ENCODE measurements around the gene TRIP6.

TRIP6 gene

DNA sequence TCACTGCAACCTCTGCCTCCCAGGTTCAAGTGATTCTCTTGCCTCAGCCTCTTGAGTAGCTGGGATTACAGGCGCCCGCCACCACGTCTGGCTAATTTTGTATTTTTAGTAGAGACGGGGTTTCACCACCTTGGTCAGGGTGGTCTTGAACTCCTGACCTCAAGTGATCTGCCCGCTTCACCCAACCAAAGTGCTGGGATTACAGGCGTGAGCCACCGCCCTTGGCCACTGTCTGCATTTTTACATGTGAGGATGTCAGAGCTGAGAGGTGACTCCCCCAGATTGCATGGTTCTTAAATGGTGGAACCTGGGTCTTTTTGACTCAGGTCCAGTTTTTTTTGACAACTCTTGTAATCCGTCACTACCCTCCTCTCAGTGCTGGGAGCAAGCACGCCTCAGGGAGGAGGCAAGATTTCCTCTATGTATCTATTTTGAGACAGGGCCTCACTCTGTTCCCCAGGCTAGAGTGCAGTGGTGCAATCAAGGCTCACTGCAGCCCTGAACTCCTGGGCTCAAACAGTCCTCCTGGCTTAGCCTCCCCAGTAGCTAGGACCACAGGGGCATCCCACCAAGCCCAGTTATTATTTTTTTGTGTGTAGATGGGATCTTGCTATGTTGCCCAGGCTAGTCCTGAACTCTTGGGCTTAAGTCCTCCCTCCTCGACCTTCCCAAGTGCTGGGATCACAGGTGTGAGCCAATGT is 6.6 kb downstream of the TRIP6 start:
- DNase-seq (ENCODE audit: low read depth) = no peak

DNA sequence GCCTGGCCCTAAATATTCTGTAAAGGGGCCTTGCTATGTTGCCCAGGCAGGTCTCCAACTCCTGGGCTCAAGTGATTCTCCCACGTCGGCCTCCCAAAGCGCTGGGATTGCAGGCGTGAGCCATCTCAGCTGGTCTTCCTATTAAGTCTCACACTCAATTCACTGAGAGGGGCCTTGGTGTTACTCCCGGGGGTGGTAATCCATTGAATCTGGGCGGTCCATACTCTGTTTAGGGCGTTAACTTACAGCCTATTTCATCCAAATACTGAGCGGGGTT is 7.1 kb downstream of the TRIP6 start:
- DNase-seq (ENCODE audit: low read depth) = no peak

DNA sequence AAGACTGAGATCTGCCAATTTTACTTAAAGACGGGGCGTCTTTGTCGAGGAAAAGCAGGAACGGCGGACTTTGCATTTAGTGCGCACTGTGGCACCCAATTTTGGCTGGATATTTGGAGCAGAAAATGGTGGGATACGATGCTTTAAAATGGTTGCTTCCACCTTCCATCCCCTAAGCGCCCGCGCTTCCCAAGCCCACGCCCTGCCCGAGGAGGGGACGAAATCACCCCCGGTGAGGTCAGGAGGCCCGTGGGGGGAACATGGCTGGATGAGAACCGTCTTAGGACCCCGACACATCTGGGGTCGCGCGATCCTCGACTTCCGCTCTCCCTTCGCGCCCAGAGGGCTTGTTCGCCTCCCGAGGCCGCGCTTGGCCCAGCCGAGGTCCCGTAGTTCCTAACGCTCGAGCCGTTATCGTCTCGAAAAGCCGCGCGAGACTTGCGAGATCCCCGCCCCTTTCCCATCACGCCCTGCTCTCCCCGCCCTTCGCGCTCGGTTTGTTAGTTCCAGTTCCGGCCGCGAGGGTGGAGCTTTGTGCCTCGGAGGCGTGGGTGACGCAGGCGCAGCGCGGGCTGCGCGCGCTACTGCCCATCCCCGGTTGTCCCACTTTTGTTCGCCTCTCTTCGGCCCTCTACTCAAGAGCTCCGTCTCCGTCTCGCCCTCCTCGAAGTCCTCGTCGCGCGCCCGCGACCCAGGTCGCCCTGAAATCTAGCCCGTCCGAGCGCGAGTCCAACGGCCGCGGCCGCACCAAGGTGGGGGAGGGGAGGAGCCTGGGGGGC is 7.6 kb downstream of the TRIP6 start, which contains the start of gene SRRT:
Gene SRRT (plus strand): TSS at position 527 of the 779 bp plus-strand sequence. CDS start 488 bp downstream, outside the sequence.
- DNase-seq (ENCODE audit: low read depth) = peak; percentile 97

DNA sequence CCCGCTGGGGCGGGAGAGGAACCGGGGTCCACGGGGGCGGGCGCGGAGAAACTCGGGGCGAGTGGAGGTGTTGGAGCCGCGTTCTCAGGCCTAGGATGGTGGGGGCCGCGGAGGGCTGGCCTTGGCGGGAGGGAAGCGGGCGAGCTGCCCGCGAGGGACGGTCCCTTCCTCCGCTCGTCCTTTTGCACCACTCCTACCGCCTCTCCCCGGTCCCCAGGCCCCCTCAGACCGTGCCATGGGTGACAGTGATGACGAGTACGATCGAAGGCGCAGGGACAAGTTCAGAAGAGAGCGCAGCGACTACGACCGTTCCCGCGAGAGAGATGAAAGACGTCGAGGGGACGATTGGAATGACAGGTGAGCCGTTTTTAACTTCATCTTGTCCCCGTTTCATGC is 8.2 kb downstream of the TRIP6 start:
- DNase-seq (ENCODE audit: low read depth) = no peak

DNA sequence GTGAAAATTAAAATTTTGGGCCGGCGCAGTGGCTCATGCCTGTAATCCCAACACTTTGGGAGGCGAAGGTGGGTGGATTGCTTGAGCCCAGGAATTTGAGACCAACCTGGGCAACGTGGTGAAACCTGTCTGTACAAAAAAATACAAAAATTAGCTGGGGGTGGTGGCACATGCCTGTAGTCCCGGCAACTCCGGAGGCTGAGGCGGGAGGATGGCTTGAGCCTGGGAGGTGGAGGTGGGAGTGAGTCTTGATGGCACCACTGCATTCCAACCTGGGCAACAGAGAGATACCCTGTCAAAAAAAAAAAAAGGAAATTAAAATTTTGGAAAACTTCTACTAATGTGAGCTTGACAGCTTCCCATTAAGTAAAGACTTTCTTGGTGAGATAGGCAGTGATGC is 10.8 kb downstream of the TRIP6 start:
- DNase-seq (ENCODE audit: low read depth) = no peak

DNA sequence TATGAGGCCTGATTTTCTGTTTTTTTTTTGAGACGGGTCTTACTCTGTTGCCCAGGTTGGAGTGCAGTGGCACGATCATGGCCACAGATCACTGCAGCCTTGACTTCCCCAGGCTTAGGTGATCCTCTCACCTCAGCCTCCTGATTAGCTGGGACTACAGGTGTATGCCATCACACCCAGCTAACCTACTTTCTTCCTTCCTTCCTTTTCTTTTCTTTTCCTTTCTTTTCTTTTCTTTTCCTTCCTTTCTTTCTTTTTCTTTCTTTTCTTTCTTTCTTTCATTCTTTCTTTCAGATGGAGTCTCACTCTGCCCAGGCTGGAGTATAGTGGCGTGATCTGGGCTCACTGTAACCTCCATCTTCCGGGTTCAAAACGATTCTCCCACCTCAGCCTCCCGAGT is 11.5 kb downstream of the TRIP6 start:
- no peak for DNase-seq (ENCODE audit: low read depth)

DNA sequence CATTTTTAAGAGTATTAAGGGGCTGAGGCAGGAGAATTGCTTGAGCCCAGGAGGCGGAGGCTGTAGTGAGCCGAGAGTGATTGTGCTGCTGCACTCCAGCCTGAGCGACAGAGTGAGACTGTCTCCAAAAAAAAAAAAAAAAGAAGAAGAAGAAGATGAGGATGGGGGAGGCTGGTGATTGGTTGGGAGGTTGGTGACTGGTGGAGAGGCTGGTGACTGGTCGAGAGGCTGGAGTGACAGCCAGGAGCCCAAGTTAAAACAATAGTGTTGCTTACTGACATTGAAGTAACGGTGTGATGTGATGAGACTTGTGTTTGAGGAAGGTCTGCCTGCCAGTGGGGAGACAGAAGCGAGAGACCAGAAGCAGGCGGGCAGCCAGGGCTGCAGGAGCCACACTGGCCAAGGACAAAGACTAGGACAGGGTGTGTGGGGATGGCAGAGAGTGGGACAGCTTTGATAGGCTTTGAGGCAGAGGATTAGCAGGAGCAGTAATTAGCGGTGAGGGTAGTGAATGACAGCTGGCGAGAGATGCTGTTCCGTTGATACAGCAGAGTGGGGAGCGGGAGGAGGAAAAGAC is 12.6 kb downstream of the TRIP6 start:
- DNase-seq (ENCODE audit: low read depth) = no peak

DNA sequence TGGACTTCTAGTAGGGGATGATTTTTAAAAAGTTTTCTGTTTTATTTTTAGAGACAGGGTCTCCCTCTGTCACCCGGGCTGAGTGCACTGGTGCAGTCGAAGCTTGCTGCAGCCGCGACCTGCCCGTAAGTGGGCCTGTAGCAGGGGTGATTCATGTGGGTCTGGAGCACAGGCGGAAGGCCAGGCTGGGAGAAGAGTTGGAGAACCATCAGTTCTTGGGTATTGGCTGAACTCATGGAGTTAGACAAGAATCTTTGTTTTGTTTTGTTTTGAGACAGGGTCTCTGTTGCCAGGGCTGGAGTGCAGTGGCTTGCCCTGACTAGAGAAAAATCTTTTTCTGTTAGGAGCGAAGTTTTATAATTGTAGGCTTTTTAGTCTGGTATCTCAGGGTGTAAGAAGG is 13.5 kb downstream of the TRIP6 start:
- DNase-seq (ENCODE audit: low read depth) = no peak

DNA sequence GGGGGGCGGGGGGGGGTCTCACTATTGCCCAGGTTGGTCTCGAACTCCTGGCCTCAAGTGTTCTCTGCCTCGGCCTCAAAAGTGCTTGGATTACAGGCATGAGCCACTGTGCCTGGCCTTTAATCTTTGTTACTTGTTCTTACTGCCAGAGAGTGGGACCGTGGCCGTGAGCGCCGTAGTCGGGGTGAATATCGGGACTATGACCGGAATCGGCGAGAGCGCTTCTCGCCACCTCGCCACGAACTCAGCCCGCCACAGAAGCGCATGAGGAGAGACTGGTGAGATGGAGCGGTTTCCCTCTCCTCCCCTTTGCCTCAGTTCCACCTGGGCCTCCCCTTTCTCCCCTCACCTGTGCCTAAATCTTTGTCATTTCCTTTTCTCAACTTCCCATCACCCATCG is 13.9 kb downstream of the TRIP6 start:
- DNase-seq (ENCODE audit: low read depth) = no peak

DNA sequence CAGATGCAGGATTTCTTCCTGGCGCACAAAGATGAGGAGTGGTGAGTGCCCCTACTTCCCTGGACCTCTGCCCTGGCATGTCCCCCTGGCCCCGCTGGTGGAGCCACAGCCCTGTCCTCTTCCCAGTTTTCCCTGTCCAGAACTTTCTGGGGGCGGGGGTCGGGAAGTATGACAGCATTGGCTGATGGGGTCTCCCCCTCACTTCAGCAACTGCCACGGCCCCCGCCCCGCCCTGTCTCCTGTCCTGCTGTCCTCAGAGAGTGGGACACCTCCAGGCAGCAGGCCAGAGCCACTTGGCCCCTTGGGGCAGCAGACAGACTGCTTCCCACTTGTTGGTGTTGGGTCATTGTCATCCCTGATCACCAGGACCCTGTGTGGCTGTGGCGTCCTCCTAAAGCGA is 15.0 kb downstream of the TRIP6 start:
- no peak for DNase-seq (ENCODE audit: low read depth)

DNA sequence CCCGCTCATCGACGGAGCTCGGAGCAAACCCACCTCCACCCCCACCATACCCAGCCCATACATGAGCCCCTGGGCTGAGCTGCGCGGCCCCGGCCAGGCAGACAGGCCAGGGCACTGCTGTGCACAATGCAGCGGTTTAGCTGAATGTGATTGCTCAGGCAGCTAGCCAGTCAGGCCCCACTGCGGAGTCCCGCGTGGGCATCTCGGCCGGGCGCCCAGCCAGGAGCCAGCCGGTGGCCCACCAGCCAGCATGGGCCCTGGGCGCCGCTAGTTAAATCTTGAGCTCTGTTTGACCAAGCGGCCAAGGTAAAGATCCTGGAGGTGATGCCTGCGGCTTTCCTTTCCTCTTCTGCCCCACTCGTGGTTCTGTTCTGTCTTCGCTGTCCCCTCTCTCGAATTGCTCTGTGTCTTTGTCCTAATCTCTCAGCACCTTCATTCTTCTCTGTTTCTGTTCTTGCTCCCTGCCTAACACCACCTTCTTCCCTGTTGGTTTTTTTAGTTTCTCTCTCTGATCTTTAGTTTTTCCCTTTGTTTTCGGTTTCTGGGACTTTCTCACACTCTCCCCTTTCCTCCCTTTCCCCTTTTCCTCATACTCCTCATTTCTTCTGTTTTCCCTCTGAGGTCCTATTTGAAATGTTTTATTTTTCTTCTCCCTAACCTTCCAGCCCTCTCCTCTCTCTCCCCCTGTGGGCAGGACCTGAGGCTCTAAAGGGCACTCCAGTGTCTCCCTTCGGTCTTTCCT is 15.8 kb downstream of the TRIP6 start:
- no peak for DNase-seq (ENCODE audit: low read depth)

DNA sequence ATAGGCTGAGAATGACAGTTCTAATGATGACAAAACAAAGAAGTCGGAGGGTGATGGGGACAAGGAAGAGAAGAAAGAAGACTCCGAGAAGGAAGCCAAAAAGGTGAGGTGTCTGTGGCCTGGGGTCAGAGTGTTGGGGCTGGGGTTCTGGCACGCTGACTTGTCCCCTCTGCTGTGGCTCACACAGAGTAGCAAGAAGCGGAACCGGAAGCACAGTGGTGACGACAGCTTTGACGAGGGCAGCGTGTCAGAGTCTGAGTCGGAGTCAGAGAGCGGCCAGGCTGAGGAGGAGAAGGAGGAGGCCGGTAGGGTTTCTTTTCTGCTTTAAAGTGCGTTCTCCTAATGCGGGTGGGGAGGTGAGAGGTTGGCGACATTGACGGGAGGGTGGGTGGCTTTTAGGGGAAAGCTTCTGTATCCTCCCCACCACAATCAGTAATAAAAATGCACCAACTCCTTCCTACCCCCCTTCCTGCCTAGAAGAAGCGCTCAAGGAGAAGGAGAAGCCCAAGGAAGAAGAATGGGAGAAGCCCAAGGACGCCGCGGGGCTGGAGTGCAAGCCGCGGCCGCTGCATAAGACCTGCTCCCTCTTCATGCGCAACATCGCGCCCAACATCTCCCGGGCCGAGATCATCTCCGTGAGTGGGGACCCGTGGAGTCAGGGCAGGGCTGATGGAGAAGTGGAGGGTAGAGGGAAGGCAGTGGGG is 17.7 kb downstream of the TRIP6 start:
- DNase-seq (ENCODE audit: low read depth) = no peak

DNA sequence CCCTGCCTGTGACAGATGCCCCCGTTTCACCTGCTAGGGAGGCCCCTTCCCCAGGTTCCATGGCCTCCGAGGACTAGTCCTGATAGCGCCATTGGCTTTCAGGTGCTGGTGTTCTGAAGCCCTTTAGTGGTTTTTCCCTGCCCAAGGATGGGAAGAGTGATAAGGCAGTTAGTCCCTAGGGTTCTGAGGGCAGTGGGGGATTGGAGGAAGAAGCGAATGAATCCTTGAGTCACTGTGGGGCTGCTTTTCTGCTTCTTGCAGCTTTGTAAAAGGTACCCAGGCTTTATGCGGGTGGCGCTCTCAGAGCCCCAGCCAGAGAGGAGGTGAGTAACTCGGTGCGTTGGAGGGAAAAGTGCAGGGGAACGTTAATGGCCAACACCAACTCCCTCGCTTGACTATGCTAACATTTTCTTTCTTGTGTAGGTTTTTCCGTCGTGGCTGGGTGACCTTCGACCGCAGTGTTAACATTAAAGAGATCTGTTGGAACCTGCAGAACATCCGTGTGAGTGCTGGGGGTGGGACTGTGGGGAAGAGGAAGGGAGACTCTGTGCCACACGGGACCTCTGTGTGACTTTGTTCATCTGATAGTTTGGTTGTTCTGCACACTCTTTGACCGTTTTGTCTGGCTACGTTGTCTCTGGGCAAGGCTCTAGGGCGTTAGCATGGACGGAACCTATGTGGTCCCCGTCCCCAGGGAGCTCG is 18.4 kb downstream of the TRIP6 start:
- no peak for DNase-seq (ENCODE audit: low read depth)

DNA sequence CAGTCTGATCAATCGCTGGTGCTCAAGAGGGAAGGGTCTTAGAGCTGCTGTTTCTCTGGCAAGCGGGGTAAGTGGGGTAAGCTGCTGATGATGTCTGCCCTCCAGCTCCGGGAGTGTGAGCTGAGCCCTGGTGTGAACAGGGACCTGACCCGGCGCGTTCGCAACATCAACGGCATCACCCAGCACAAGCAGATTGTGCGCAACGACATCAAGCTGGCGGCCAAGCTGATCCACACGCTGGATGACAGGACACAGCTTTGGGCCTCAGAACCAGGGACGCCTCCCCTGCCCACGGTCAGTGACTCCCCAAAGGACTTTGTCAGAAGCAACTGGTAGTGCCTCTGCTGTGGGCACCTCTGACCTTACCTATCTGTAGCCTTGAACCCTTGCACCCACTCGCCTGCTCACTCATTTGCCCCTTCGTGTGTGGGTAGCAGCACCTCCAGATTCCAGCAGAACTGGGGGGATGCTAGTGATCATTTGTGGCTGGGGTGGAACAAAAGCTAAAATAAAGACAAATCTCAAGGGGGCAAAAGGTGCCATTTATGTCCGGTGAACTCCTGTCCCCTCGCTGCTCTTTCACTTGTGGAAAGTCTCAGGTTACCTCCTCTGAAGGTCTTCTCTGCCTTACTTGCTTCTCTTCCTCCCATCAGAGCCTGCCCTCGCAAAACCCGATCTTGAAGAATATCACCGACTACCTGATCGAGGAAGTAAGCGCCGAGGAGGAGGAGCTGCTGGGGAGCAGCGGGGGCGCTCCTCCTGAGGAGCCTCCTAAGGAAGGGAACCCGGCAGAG is 19.2 kb downstream of the TRIP6 start:
- no peak for DNase-seq (ENCODE audit: low read depth)

DNA sequence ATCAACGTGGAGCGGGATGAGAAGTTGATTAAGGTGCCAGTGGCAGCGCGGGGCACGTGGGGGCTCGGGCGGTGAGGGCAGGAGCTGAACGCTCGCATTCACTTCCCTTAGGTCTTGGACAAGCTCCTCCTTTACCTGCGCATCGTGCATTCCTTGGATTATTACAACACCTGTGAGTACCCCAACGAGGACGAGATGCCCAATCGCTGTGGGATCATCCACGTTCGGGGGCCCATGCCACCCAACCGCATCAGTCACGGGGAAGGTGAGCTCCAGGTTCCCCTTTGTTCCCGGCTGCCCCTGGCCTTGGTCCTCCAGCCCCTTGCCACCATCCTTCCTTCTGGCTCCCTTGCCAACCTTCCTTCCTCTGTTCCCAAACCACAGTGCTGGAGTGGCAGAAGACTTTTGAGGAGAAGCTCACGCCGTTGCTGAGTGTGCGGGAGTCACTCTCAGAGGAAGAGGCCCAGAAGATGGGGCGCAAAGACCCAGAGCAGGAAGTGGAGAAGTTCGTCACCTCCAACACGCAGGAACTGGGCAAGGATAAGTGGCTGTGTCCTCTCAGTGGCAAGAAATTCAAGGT is 19.8 kb downstream of the TRIP6 start:
- no peak for DNase-seq (ENCODE audit: low read depth)

DNA sequence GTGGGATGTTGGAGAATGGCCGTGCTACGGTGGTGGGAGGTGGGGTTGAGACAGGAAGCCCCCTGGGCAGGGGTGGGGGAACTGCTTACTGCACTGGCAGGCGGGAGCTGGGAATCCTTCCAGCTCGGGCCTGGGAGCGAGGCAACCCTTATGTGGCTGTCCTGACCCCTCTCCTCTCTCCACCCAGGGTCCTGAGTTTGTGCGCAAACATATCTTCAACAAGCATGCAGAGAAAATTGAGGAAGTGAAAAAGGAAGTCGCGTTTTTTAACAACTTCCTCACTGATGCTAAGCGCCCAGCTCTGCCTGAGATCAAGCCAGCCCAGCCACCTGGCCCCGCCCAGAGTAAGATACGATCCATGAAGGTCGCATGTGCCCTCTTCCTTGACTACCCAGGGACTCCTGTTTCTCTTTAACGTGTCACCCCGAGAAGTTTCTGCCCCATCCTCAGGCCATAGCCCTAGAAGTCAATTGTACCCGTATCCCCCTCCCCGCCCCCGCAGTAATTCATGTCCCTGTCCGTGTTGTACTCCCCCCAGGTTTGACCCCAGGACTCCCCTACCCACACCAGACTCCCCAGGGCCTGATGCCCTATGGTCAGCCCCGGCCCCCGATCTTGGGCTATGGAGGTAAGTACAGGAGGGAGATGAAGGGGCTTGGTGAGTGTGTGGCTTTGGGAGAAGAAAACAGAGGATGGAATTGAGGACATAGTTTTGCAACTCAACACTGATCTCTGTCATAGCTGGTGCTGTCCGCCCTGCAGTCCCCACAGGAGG is 20.5 kb downstream of the TRIP6 start:
- DNase-seq (ENCODE audit: low read depth) = peak; percentile 41

DNA sequence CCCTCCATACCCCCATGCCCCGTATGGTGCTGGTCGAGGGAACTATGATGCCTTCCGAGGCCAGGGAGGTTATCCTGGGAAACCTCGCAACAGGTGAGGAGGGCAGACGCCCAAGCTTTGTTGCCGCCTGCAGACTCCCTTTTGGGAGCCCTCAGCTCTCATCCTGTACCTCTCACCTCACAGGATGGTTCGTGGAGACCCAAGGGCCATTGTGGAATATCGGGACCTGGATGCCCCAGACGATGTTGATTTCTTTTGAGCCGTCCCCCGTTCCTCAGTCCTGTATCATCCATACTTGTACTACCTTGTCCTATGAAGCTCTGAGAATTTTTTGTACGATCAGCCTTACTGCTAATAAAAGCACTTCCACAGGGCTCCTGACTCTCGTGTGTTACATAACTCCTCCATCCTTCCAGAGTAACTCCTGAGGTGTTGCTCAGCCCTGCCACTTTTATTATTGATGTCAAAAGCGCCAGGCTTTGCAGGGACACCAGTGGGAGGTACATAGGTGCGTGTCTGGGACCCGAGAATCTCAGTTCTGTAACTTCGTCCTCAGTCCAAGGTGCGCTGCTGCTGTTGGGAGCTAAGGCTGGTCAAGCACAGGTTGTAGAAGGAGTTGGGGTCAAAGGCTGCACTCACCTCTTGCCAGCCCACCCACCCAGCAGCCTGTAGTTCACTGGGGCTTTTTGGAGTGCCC is 21.3 kb downstream of the TRIP6 start:
- no peak for DNase-seq (ENCODE audit: low read depth)

DNA sequence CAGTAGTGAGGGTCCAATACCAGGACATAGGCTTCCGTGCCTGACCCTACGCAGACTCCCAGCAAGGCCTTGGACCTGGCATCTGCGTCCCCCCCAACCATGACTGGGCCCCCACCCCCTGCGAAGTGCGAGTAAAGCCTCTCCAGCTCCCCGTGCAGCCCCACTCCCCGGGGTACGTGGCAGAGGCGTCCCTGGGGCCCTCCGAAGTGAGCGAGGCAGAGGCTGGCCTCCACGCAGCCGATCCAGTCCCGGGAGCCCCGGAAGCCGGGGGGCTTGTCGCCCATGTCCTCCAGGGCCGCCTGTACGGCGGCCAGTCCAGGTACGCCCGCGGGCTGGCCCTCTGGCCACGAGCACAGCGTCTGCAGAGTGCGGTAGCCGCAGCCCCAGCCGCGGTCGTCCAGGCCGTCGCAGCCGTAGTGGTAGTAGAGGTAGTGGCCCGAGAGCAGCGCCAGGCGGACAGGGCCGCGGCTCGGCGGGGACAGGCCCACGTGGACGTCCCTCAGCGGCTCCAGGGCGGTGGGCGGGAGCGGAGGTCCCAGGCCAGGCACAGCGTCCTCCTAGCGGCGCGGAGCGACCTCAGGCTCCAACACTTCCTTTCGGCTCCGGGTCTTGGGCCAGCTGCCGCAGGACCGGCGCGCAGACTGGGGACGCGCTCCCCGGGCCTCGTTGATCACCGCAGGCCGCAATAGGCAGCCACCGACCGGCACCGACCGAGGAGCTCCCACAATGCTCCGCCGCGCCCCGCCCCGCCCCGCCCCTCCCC is 22.0 kb downstream of the TRIP6 start, which contains the start of gene UFSP1:
Gene UFSP1 (minus strand): TSS at position 728 of the 763 bp plus-strand sequence. CDS start 444 bp downstream, at position 284.
- no peak for DNase-seq (ENCODE audit: low read depth)
